MCF 10A (cell line): ENCODE data around the gene TRPM6. TPM values are rescaled to one million over a fixed set of nuclear protein-coding genes. Genes with fewer than 3 reads are reported as not detected.

ENCODE experiments used
- Bru-seq: library from RNA; stranded (reverse); fragments of 400-500 nt; gene quantifications from one replicate; lab custom pipeline; 2021; lab: Mats Ljungman, UMichigan
- BruChase-seq, 2 experiments: library from RNA; stranded (reverse); fragments of 400-500 nt; gene quantifications; one replicate each; lab custom pipeline; 2021; lab: Mats Ljungman, UMichigan
- BruUV-seq: library from RNA; stranded (reverse); fragments of 400-500 nt; replicated peaks from 2 replicates; lab custom pipeline; 2021; lab: Mats Ljungman, UMichigan
- CTCF ChIA-PET: fragments of 300-600 bp; sonication (Branson Sonifier 250); formaldehyde crosslinking; extraction: SDS; loops from one replicate; lab custom pipeline; 2021; ENCODE audit warnings: antibody characterized with exemption, inconsistent platforms; lab: Yijun Ruan, JAX
- POLR2A ChIA-PET: fragments of 300-600, 350-650 bp; sonication (Branson Sonifier 250); formaldehyde crosslinking; extraction: SDS; loops from one replicate; lab custom pipeline; 2020; ENCODE audit warnings: antibody characterized with exemption, inconsistent platforms; lab: Yijun Ruan, JAX
- DNase-seq: peaks from one replicate; pipeline ENCODE4 v3.0.0-alpha.2; 2018; ENCODE audit not compliant: unreplicated experiment
- H3K27ac Mint-ChIP-seq: one replicate; pipeline ENCODE4 v1.8.0; 2022; ENCODE audit warnings: mild to moderate bottlenecking, low read depth, mixed read lengths; ENCODE audit not compliant: unreplicated experiment
- H3K27me3 Mint-ChIP-seq: one replicate; pipeline ENCODE4 v1.8.0; 2022; ENCODE audit warnings: mixed read lengths; ENCODE audit not compliant: insufficient read depth, unreplicated experiment
- H3K36me3 Mint-ChIP-seq: one replicate; pipeline ENCODE4 v1.8.0; 2022; ENCODE audit warnings: mild to moderate bottlenecking, moderate library complexity, mixed read lengths; ENCODE audit not compliant: insufficient read depth, unreplicated experiment
- H3K4me1 Mint-ChIP-seq: one replicate; pipeline ENCODE4 v1.8.0; 2022; ENCODE audit warnings: mixed read lengths; ENCODE audit not compliant: insufficient read depth, unreplicated experiment
- H3K4me3 Mint-ChIP-seq: one replicate; pipeline ENCODE4 v1.8.0; 2022; ENCODE audit warnings: mild to moderate bottlenecking, moderate library complexity, mixed read lengths; ENCODE audit not compliant: unreplicated experiment
- H3K9me3 Mint-ChIP-seq: one replicate; pipeline ENCODE4 v1.8.0; 2022; ENCODE audit warnings: mixed read lengths; ENCODE audit not compliant: unreplicated experiment
- intact Hi-C: fragments of 100-400 bp; cut with micrococcal nuclease; formaldehyde crosslinking; loops from 2 replicates; pipeline ENCODE4 v1.14.1; 2022
- long read RNA-seq: library from polyadenylated mRNA; stranded (forward); transcript quantifications from one replicate; pipeline ENCODE4 v2.0.0, GENCODE V29; 2022
- total RNA-seq: library from RNA; stranded (reverse); gene quantifications from 2 replicates; pipeline ENCODE4 v1.2.3, GENCODE V29; 2022
- TF ChIP-seq, protein P1 (sequence below): fragments of 200-600 bp; IDR thresholded peaks from one replicate; pipeline ENCODE4 v1.8.0; 2022; ENCODE audit warnings: antibody characterized with exemption, mild to moderate bottlenecking; ENCODE audit not compliant: unreplicated experiment

Gene TRPM6, protein sequence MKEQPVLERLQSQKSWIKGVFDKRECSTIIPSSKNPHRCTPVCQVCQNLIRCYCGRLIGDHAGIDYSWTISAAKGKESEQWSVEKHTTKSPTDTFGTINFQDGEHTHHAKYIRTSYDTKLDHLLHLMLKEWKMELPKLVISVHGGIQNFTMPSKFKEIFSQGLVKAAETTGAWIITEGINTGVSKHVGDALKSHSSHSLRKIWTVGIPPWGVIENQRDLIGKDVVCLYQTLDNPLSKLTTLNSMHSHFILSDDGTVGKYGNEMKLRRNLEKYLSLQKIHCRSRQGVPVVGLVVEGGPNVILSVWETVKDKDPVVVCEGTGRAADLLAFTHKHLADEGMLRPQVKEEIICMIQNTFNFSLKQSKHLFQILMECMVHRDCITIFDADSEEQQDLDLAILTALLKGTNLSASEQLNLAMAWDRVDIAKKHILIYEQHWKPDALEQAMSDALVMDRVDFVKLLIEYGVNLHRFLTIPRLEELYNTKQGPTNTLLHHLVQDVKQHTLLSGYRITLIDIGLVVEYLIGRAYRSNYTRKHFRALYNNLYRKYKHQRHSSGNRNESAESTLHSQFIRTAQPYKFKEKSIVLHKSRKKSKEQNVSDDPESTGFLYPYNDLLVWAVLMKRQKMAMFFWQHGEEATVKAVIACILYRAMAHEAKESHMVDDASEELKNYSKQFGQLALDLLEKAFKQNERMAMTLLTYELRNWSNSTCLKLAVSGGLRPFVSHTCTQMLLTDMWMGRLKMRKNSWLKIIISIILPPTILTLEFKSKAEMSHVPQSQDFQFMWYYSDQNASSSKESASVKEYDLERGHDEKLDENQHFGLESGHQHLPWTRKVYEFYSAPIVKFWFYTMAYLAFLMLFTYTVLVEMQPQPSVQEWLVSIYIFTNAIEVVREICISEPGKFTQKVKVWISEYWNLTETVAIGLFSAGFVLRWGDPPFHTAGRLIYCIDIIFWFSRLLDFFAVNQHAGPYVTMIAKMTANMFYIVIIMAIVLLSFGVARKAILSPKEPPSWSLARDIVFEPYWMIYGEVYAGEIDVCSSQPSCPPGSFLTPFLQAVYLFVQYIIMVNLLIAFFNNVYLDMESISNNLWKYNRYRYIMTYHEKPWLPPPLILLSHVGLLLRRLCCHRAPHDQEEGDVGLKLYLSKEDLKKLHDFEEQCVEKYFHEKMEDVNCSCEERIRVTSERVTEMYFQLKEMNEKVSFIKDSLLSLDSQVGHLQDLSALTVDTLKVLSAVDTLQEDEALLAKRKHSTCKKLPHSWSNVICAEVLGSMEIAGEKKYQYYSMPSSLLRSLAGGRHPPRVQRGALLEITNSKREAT (N-terminal part only)
- total RNA-seq = 0.22 TPM in 1 of 2 replicates, not detected in the other
- Bru-seq, nascent RNA = percentile 14 among the genes with signal in this experiment
- percentile 12 among the genes with signal in this experiment for BruChase-seq, experiment 1, labeled RNA remaining after a 6-hour chase
- BruChase-seq, experiment 2, labeled RNA remaining after a 2-hour chase = percentile 11 among the genes with signal in this experiment
- long read RNA-seq, partial matches to known transcripts = 0 of 1 reads
- long read RNA-seq, other reads (novel, unspliced or antisense) = 1 of 1 reads

DNA sequence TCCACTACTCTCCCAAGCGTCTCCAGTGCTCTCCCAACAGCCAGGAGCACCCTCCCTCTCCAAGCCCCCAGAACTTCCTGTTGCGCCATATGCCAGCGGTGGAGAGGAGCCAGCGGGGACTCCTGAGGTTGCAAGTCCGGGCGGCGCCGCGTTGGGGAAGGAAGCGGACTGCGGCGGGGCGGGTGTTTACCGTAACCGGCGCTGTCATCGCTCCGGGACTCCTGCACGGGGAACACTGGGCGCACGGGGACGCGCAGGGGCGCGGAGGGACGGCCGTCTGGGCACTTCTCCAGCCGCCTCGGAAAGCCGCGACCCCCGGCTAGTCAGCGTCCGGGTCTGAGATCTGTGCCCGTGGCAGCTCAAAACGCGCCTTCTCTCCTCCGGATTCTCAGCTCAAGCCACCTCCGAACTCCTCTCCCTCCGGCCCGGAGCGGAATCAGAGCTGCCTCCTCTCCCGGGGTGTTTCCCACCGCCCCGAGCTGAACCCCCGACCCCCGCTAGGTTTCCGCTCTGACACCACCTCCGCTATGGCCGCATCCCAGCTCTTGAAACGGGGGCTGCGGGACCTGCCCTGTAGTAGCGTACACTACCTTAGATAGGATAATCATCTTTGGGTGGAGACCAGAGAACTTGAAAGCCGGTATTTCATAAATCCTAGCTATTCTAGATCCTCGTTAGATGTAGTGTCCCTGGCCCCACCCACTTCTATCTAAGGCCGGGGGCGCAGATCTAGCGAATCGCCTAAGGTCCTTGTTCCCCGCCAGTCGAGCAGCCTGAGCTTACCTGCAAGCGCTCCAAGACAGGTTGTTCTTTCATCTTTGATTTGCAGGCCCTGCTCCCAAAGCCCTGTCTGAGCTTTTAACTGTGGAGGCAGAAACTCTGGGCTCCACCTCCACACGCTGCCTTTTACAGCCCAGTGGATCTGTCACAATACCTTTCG lies at the start of gene TRPM6:
TSS of gene TRPM6 (minus strand) at position 881 of the 940 bp plus-strand sequence. CDS start at position 816, 65 bp downstream.
- POLR2A ChIA-PET = interaction anchor here (0.6 to 1.1 kb wide), 7 partner anchors 8 to 1373 kb away, joined by 3 read pairs; no protein-coding TSS in a partner anchor

DNA sequence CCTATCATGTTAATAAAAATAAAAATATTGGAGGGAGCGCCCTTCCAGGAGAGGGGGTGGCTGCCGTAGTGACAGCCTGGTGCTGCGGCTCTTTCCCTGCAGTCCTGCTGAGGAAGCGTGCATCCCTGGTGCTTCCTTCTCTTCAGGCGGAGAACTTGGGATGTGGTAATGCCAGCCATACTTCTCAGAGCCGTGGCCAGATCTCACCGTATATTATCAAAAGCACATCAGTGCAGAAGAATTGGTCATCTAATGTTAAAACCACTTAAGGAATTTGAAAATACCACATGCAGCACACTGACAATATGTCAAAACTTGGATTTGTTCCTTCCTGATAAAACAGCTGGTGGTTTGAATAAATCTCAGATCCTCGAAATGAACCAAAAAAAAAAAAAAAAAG lies 47.3 kb upstream of the TRPM6 start:
- DNase-seq = no peak
- intact Hi-C loops = loop anchor here (10.0 kb wide), 1 partner anchor 60 kb away; no protein-coding TSS in a partner anchor
- TF ChIP-seq, protein P1, sequence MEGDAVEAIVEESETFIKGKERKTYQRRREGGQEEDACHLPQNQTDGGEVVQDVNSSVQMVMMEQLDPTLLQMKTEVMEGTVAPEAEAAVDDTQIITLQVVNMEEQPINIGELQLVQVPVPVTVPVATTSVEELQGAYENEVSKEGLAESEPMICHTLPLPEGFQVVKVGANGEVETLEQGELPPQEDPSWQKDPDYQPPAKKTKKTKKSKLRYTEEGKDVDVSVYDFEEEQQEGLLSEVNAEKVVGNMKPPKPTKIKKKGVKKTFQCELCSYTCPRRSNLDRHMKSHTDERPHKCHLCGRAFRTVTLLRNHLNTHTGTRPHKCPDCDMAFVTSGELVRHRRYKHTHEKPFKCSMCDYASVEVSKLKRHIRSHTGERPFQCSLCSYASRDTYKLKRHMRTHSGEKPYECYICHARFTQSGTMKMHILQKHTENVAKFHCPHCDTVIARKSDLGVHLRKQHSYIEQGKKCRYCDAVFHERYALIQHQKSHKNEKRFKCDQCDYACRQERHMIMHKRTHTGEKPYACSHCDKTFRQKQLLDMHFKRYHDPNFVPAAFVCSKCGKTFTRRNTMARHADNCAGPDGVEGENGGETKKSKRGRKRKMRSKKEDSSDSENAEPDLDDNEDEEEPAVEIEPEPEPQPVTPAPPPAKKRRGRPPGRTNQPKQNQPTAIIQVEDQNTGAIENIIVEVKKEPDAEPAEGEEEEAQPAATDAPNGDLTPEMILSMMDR = no peak
- Mint-ChIP-seq H3K36me3 (no peaks in the 10 kb centered on the region), H3K4me3 (no peak overlapping the region), H3K4me1 (no peaks in the 10 kb centered on the region), H3K27ac (no peak overlapping the region), H3K9me3 (peaks cover 8% of the 10 kb centered on the region), H3K27me3 (no peaks in the 10 kb centered on the region)
- ChIA-PET POLR2A (no interaction called here), CTCF (interaction anchor here (2.2 kb wide), 1 partner anchor 17 kb away, joined by 6 read pairs; the partner anchor contains the start of gene C9orf40)
- no TSS peak for BruUV-seq

More for the DNA sequence above, at the start of gene TRPM6:
- H3K9me3 Mint-ChIP-seq = no peaks in the 10 kb centered on the region
- no peaks in the 10 kb centered on the region for H3K36me3 Mint-ChIP-seq
- no TSS peak for BruUV-seq
- H3K27ac Mint-ChIP-seq = peak within 1 kb of the TSS; percentile 58
- peak within 1 kb of the TSS; percentile 84 for H3K4me3 Mint-ChIP-seq
- H3K4me1 Mint-ChIP-seq = peaks cover 9% of the 10 kb centered on the region
- CTCF ChIA-PET = interaction anchor here (0.5 to 2.4 kb wide), 6 partner anchors 28 to 1517 kb away, joined by 3 to 11 read pairs (median 4); partner anchors contain the start of gene C9orf40
- intact Hi-C loops = no loop called here
- TF ChIP-seq, protein P1 = no peak
- H3K27me3 Mint-ChIP-seq = no peaks in the 10 kb centered on the region
- DNase-seq = peak; percentile 87

DNA sequence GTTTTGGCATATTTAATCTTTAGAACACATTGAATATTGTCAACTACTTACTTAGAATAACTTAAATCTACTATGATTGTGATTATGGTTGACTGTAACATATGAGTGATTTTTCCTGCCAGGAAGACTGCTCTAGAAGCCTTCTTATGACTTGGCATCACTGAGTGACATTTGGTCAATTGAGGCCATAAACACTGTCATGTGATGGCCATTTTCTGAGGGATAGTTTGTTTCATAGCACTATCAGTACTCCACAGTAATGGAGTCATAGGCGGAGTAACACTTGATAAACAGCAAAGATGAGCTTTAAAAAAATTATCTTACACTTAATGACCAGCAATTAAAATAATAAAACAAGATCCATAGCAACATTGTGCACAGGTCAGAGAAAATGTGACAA lies 34.0 kb upstream of the TRPM6 start:
- Mint-ChIP-seq H3K36me3 (peaks cover 6% of the 10 kb centered on the region), H3K27ac (no peak overlapping the region), H3K4me1 (peaks cover 10% of the 10 kb centered on the region), H3K9me3 (no peaks in the 10 kb centered on the region), H3K27me3 (no peaks in the 10 kb centered on the region), H3K4me3 (no peak overlapping the region)
- no TSS peak for BruUV-seq
- CTCF ChIA-PET = interaction anchor here (0.6 to 2.5 kb wide), 6 partner anchors 10 to 344 kb away, joined by 3 to 11 read pairs (median 4); partner anchors contain the start of gene C9orf40
- POLR2A ChIA-PET = interaction anchor here (0.6 to 0.7 kb wide), 2 partner anchors 103 to 1482 kb away, joined by 3 to 4 read pairs; no protein-coding TSS in a partner anchor
- TF ChIP-seq, protein P1 = no peak
- DNase-seq = no peak
- intact Hi-C loops = no loop called here
